Measurements from ENCODE around the gene CDK17.

- TF ChIP-seq CTCF (IDR thresholded peaks at IDR 0.05) (no peak), POLR2A (IDR thresholded peaks at IDR 0.05) (no peak)
These were observed 29.0 kb downstream of the CDK17 start for GRCh38 chr12:96371138-96371789.

Measured in uterus (tissue), 2 donors.